ENCODE data around the gene CLASP1.

GRCh38 chr2:121633463-121633862 lies 15.8 kb downstream of the CLASP1 start:
- TF ChIP-seq CTCF (IDR thresholded peaks at IDR 0.05; ENCODE audit: insufficient read depth, low read length): no peak
- TF ChIP-seq POLR2AphosphoS5 (IDR thresholded peaks at IDR 0.05; ENCODE audit: low read depth): no peak

Data from HL-60 (cell line).